ENCODE results near the gene GATD1.

The GATD1 gene

DNA sequence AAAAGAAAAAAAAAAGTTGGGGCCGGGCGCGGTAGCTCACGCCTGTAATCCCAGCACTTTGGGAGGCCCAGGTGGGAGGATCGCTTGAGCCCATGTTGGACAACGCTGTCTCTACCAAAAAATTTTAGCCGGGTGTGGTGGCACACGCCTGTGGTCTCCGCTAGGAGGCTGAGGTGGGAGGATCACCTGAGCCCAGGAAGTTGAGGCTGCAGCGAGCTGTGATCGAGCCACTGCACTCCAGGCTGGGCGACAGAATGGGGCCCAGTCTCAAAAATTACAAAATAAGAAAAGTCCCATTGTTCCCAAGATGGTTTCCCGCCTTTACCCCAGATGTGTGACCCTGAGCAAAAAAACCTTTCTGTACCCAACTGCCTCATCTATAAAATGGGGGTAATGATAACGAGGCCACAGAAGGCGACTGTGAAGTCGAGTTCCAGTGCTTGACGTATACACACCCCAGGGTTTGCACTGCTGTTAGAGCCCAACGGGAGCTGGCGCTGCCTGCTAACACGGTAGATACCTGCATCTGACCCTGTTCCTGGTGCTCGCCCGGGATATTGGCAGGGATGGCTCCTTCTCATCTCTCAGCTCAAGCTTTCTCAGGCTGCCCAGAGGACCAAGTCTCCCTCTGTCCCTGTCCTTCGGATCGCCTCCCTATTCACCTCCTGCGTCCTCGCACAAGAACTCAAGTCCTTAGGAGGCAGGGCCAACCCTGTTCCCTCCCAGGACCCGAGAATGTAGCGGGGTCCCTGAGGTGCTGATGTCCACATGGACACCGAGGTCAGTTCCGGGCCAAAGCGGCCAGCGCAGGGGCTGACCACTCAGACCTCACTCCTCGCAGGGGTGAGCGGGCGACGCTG lies 31.4 kb upstream of the GATD1 start:
- H3K27me3 ChIP-seq = no peaks in the 10 kb centered on the region
- peaks cover 53 to 72% (median 68%) of the 10 kb centered on the region in 10 experiments for H3K4me1 ChIP-seq
- peak overlapping the region; percentile 88 to 100 (median 98) for H3K4me3 ChIP-seq
- H3K27ac ChIP-seq = peak overlapping the region; percentile 94 to 99 (median 97)
- H3K4me2 ChIP-seq = peak overlapping the region; percentile 82 to 100 (median 95)
- H3K9ac ChIP-seq = peak overlapping the region; percentile 94 to 100 (median 98)
- H4K20me1 ChIP-seq = peaks cover 33 to 51% (median 47%) of the 10 kb centered on the region in 11 experiments; a peak in 21 of 22 replicates
- H3K9me3 ChIP-seq (replicated peaks in 1 of 11) = no peaks in the 10 kb centered on the region
- peaks cover 27 to 36% (median 33%) of the 10 kb centered on the region in 11 experiments for H3K36me3 ChIP-seq
- TF ChIP-seq Cebpa-rat (IDR thresholded peaks at IDR 0.05) = no peak

DNA sequence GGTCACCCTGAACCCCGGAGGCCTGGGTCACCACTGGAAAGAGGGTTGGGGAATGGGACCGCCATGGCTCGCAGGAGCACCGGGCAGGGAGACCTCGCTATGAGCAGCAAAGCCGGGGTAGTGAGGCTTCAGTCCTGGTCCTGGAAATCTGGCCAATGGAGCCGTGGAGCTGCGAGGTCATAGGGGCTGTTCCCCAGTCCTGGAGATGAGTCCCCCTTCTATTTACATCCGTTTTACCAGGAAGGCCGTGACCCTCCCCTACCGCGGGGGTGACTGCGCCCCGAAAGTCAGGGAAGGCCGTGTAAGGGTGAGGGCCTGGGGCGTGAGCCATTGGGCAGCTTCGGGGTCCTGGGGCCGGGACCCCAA lies 27.3 kb upstream of the GATD1 start:
- Histone ChIP-seq H3K27ac (peak overlapping the region in 9 of 11 experiments; percentile 78 to 90 (median 87); a peak in 17 of 22 replicates), H3K27me3 (no peaks in the 10 kb centered on the region), H3K9ac (peak overlapping the region; percentile 78 to 87 (median 82)), H3K4me3 (peak overlapping the region; percentile 66 to 84 (median 72)), H4K20me1 (peaks cover 0 to 52% (median 20%) of the 10 kb centered on the region in 11 experiments; a peak in 14 of 22 replicates), H3K36me3 (peaks cover 6 to 39% (median 32%) of the 10 kb centered on the region in 11 experiments; a peak in 20 of 22 replicates), H3K4me1 (peaks cover 44 to 62% (median 57%) of the 10 kb centered on the region in 10 experiments), H3K4me2 (peak overlapping the region; percentile 92 to 100 (median 100)), H3K9me3 (replicated peaks in 1 of 11) (no peaks in the 10 kb centered on the region)
- TF ChIP-seq Cebpa-rat (IDR thresholded peaks at IDR 0.05) = no peak

DNA sequence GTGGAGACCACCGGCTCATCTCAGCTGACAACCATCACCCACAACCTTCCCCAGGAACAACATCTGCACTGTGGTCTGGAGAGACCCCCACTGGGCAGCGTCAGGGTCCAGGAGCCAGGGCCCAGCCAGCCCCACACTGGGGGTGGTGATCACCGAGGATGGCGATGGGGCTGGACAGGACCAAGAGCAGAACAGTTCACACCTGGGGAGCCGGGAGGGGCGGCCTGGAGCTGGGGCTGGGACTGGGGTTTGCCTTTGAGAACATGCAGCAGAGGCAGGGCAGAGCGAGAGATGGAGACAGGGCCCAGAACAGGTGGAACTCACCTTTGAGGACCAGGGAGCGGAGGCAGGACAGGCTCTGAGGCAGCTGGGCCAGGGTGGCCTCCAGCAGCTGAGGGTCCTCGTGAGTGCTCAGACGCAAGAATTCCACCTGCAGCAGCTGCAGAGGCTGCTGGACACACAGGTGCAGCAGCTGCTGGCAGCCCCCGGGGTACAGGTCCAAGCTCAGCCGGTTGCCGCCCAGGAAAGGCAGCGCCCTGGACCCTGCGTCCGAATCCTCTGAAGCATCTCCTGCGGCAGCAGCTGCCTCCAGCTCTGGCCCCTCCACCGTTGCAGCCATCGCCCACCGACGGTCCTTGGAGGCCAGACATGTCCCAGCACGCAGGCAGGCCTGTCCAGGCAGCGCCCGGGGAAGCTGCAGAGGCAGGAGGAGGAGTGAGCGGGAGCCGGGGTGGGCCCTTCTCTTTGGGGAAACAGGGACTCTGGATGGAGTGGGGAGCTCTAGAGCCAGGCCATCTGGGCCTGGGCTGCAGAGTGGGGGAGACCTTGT lies 26.7 kb upstream of the GATD1 start:
- TF ChIP-seq Cebpa-rat (IDR thresholded peaks at IDR 0.05) = no peak
- Histone ChIP-seq H3K36me3 (peaks cover 11 to 45% (median 38%) of the 10 kb centered on the region in 11 experiments; a peak in 20 of 22 replicates), H3K4me3 (peak overlapping the region; percentile 66 to 84 (median 72)), H3K4me2 (peak overlapping the region; percentile 92 to 100 (median 100)), H3K27ac (peak overlapping the region in 8 of 11 experiments; percentile 78 to 90 (median 88); a peak in 16 of 22 replicates), H4K20me1 (peaks cover 0 to 58% (median 23%) of the 10 kb centered on the region in 11 experiments; a peak in 15 of 22 replicates), H3K27me3 (no peaks in the 10 kb centered on the region), H3K4me1 (peaks cover 44 to 62% (median 57%) of the 10 kb centered on the region in 10 experiments), H3K9me3 (replicated peaks in 1 of 11) (no peaks in the 10 kb centered on the region), H3K9ac (peak overlapping the region; percentile 78 to 87 (median 82))

DNA sequence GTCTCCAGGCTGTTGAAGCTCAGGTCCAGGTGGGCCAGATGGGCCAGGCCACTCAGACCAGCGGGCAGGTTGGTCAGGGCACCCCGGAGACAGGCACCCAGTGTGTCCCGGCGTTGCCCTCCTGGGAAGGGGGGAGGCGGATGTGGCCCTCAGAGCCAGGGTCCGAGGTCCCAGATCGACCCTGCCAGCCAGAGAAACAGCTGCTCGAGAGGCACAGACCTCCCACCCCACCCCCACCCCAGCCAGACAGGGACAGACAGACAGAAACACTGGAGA lies 26.1 kb upstream of the GATD1 start:
- H3K4me1 ChIP-seq = peaks cover 41 to 63% (median 56%) of the 10 kb centered on the region in 10 experiments
- peak overlapping the region in 2 of 11 experiments; percentile 4 to 31; a peak in 1 of 22 replicates for H3K27ac ChIP-seq
- TF ChIP-seq Cebpa-rat (IDR thresholded peaks at IDR 0.05) = no peak
- peaks cover 0 to 64% (median 28%) of the 10 kb centered on the region in 11 experiments; a peak in 15 of 22 replicates for H4K20me1 ChIP-seq
- H3K27me3 ChIP-seq = no peaks in the 10 kb centered on the region
- H3K9me3 ChIP-seq (replicated peaks in 1 of 11) = no peaks in the 10 kb centered on the region
- peak overlapping the region; percentile 65 to 87 (median 82); a peak in 21 of 22 replicates for H3K9ac ChIP-seq
- peak overlapping the region; percentile 66 to 84 (median 72); a peak in 17 of 20 replicates for H3K4me3 ChIP-seq
- H3K4me2 ChIP-seq = peak overlapping the region; percentile 92 to 100 (median 100)
- peaks cover 11 to 47% (median 39%) of the 10 kb centered on the region in 11 experiments; a peak in 20 of 22 replicates for H3K36me3 ChIP-seq

DNA sequence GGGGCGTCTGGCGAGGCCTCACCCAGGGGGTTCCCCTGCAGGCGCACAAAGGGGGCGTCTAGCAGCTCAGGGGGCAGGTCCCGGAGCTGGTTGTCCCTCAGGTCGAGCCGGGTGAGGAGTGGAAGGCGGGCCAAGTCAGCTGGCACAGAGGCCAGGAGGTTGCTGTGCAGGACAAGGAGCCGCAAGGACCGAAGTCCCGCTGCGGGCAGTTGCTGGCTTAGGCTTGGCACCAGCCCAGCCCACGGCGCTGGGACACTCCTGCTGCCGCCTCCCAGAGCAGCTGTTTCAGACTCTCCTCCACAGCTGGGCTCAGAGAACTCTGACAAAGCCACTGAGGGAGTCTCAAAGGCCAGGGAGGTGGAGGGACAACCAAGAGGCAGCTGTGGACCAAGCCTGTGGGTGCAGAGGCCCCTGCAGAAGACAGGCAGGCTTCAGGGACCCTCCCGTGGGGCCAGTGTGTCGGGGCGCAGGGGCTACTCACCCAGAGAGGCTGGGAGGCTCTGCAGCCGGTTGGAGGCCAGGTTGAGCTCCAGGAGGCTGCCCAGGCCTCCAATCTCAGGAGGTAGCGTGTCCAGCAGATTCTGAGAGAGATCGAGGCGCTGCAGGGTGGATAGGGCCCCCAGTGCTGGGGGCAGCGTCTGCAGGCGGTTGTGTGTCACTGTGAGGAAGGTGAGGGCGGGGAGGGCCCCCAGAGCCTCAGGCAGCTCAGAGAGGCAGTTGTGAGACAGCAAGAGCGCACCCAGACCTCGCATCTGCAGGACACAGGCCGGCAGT lies 25.6 kb upstream of the GATD1 start:
- Histone ChIP-seq H3K27me3 (no peaks in the 10 kb centered on the region), H3K4me1 (peaks cover 37 to 60% (median 52%) of the 10 kb centered on the region in 10 experiments), H3K36me3 (peaks cover 11 to 47% (median 39%) of the 10 kb centered on the region in 11 experiments; a peak in 20 of 22 replicates), H3K4me3 (peak overlapping the region in 9 of 10 experiments; percentile 69 to 84 (median 72); a peak in 15 of 20 replicates), H3K4me2 (peak overlapping the region; percentile 92 to 100 (median 100)), H3K27ac (peak overlapping the region in 2 of 11 experiments; percentile 4 to 31; a peak in 1 of 22 replicates), H3K9me3 (replicated peaks in 1 of 11) (no peaks in the 10 kb centered on the region), H4K20me1 (peaks cover 0 to 66% (median 29%) of the 10 kb centered on the region in 11 experiments; a peak in 15 of 22 replicates), H3K9ac (peak overlapping the region; percentile 65 to 87 (median 82); a peak in 21 of 22 replicates)
- TF ChIP-seq Cebpa-rat (IDR thresholded peaks at IDR 0.05) = no peak

DNA sequence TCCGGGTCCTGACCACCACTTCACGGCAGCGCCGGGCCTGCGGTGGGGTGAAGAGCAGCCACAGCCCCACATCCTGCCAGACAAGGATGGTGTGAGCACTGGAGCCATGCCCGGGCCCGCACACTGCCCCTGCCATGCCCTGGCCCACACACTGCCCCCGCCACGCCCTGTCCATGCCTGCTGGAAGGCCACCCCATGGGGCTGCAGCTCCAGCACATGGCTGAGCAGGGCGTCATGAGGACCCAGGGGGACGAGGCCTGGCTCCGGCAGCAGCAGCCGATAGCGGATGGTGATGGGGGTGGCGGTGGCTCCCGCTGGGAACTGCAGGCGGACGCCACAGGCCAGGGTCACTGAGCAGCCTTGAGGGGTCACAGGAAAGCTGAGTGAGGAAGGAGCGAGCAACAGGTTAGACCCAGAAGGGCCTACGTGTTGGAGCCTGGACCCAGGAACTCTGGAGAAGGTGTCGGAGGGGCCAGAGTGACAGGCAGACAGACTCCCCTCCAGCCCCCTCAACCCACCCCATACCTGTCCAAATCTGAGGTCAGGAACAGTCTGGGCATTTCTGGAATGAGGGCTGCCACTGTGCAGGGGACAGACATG lies 24.8 kb upstream of the GATD1 start:
- Histone ChIP-seq H3K36me3 (peaks cover 11 to 47% (median 39%) of the 10 kb centered on the region in 11 experiments; a peak in 20 of 22 replicates), H3K4me1 (peaks cover 37 to 53% (median 46%) of the 10 kb centered on the region in 10 experiments), H3K27ac (no peak overlapping the region), H3K4me3 (no peak overlapping the region), H4K20me1 (peaks cover 0 to 69% (median 33%) of the 10 kb centered on the region in 11 experiments; a peak in 16 of 22 replicates), H3K27me3 (no peaks in the 10 kb centered on the region), H3K4me2 (peak overlapping the region; percentile 92 to 100 (median 100); a peak in 18 of 22 replicates), H3K9ac (peak overlapping the region in 8 of 11 experiments; percentile 33 to 87 (median 82); a peak in 9 of 22 replicates), H3K9me3 (replicated peaks in 1 of 11) (no peaks in the 10 kb centered on the region)
- no peak for TF ChIP-seq Cebpa-rat (IDR thresholded peaks at IDR 0.05)

DNA sequence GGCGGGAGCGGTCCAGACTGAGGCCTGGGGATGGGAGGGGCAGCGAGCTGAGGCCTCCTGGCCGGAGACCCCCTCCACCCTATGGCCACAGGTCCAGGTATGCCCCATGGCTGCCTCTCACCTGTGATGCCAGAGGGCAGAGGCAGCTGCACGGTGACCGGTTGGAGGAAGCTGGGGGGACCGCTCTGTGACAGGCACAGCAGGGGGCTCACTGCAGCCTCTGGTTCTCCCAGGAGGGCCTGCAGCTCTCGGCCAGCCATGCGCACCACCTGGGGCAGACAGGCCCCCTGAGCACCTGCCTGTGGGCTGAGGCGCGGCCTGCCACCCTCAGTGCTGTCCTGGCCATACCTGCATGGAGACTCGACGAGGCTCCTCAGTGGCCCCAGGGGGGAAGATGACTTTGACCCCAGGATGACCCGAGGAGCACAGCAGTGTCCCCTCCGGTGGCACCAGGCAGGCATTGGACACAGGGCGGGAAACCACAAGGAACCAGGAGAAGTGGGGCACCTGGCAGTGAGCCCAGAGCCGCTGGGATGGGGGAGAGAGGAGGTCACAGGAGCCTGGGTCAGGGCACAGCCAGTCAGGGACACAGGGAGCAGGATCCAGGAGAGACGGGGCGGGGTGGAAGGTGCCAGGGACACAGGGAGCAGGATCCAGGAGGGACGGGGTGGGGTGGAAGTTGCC lies 24.0 kb upstream of the GATD1 start:
- H3K9ac ChIP-seq = no peak overlapping the region
- peaks cover 11 to 47% (median 39%) of the 10 kb centered on the region in 11 experiments; a peak in 20 of 22 replicates for H3K36me3 ChIP-seq
- H3K27me3 ChIP-seq = no peaks in the 10 kb centered on the region

More for the DNA sequence above, 24.0 kb upstream of the GATD1 start:
- no peak overlapping the region for H3K4me3 ChIP-seq
- TF ChIP-seq Cebpa-rat (IDR thresholded peaks at IDR 0.05) = no peak
- peaks cover 0 to 78% (median 42%) of the 10 kb centered on the region in 11 experiments; a peak in 18 of 22 replicates for H4K20me1 ChIP-seq
- H3K9me3 ChIP-seq (replicated peaks in 1 of 11) = no peaks in the 10 kb centered on the region
- H3K27ac ChIP-seq = no peak overlapping the region
- no peak overlapping the region for H3K4me2 ChIP-seq
- H3K4me1 ChIP-seq = peaks cover 43 to 58% (median 52%) of the 10 kb centered on the region in 10 experiments

All from BLaER1 treated with 17β-estradiol and CSF1 and Interleukin-3, amounts not matched to agents 10 nM and 100 nM (cell line).